Keratinocyte (primary cell): ENCODE data around the gene SERPINB4. TPM values are rescaled to one million over a fixed set of nuclear protein-coding genes. Genes with fewer than 3 reads are reported as not detected.
A peak's percentile ranks its signal among the peaks of the same experiment; 100 is the strongest.

Experiments
- DNase-seq: peaks from one replicate; pipeline ENCODE4 v3.0.0-alpha.2; 2011; ENCODE audit warnings: low read depth, missing footprints, low spot score
- FAIRE-seq: peaks from 2 replicates; lab custom pipeline; 2011; peaks lifted over from hg19 to GRCh38; lab: Jason Lieb, UNC
- H2AFZ ChIP-seq: 2 replicates; pipeline ENCODE4 v1.6.0; 2012; ENCODE audit warnings: low read length, control low read depth, inconsistent platforms; ENCODE audit not compliant: control insufficient read depth
- H3K27ac ChIP-seq: 2 replicates; pipeline ENCODE4 v1.5.1; 2011; ENCODE audit warnings: low read length; ENCODE audit not compliant: control insufficient read depth, insufficient read depth
- H3K27me3 ChIP-seq: 3 replicates; pipeline ENCODE4 v1.6.0; 2011; ENCODE audit warnings: low read length; ENCODE audit not compliant: control insufficient read depth, insufficient read depth; ENCODE audit errors: extremely low read depth
- H3K36me3 ChIP-seq, 2 experiments: 2 replicates in 1 of 2; 3 replicates in 1 of 2; pipeline ENCODE4 v1.5.1; 2011; ENCODE audit warnings: low read length in 2 of 2, mild to moderate bottlenecking in 1 of 2; ENCODE audit not compliant: control insufficient read depth in 2 of 2, insufficient read depth in 2 of 2; ENCODE audit errors: extremely low read depth in 1 of 2
- H3K4me1 ChIP-seq: 3 replicates; pipeline ENCODE4 v1.5.1; 2011; ENCODE audit warnings: low read length; ENCODE audit not compliant: control insufficient read depth, insufficient read depth; ENCODE audit errors: extremely low read depth
- H3K4me2 ChIP-seq: 3 replicates; pipeline ENCODE4 v1.6.0; 2011; ENCODE audit warnings: low read depth, low read length; ENCODE audit not compliant: control insufficient read depth, insufficient read depth; ENCODE audit errors: extremely low read depth
- H3K4me3 ChIP-seq, 3 experiments: fragments of 200-600 bp in 1 of 3; sonication (generic) in 1 of 3; 2 replicates in 2 of 3; 3 replicates in 1 of 3; pipeline ENCODE4 v1.5.1; 2011 to 2016; ENCODE audit warnings: low read length in 3 of 3, mild to moderate bottlenecking in 3 of 3, control low read depth in 2 of 3, inconsistent platforms in 1 of 3, low read depth in 1 of 3, mixed read lengths in 1 of 3, mixed run types in 1 of 3, moderate library complexity in 1 of 3; ENCODE audit not compliant: control insufficient read depth in 2 of 3, insufficient read depth in 2 of 3; ENCODE audit errors: extremely low read depth in 1 of 3
- H3K79me2 ChIP-seq: 2 replicates; pipeline ENCODE4 v1.6.0; 2012; ENCODE audit warnings: low read length; ENCODE audit not compliant: control insufficient read depth, insufficient read depth
- H3K9ac ChIP-seq: 3 replicates; pipeline ENCODE4 v1.6.0; 2011; ENCODE audit warnings: low read length; ENCODE audit not compliant: control insufficient read depth, insufficient read depth; ENCODE audit errors: extremely low read depth
- H3K9me1 ChIP-seq: 3 replicates; pipeline ENCODE4 v1.6.0; 2011; ENCODE audit warnings: low read length; ENCODE audit not compliant: control insufficient read depth, insufficient read depth; ENCODE audit errors: extremely low read depth
- H3K9me3 ChIP-seq: 2 replicates; pipeline ENCODE4 v1.5.1; 2012; ENCODE audit warnings: low read depth, low read length; ENCODE audit not compliant: control insufficient read depth
- H4K20me1 ChIP-seq: 3 replicates; pipeline ENCODE4 v1.6.0; 2011; ENCODE audit warnings: low read length; ENCODE audit not compliant: control insufficient read depth, insufficient read depth; ENCODE audit errors: extremely low read depth
- EZH2 ChIP-seq: IDR thresholded peaks from one replicate; pipeline ENCODE4 v1.6.1; 2012; ENCODE audit warnings: inconsistent platforms, mild to moderate bottlenecking, low read length, moderate library complexity
- dilution Hi-C: fragments of 300-500 bp; cut with MboI; formaldehyde crosslinking; loops from one replicate; pipeline ENCODE4 v1.7.0; 2020; ENCODE audit warnings: low sequenced_read_pairs; ENCODE audit not compliant: extremely low pct_ligation_motif_present
- polyA plus RNA-seq, 5 experiments: library from polyadenylated mRNA; depleted of rRNA in 3 of 5; stranded (reverse) in 3 of 5; stranded (forward) in 1 of 5; unstranded in 1 of 5; fragments of >200 nt; gene quantifications; 1 replicate in 1 of 5; 2 replicates in 3 of 5; 3 replicates in 1 of 5; pipeline versions ENCODE4 v1.2.1 to v1.2.3, GENCODE V29; 2011 to 2012; ENCODE audit warnings: missing spikeins in 2 of 5, low read depth in 1 of 5, low replicate concordance in 1 of 5
- TF ChIP-seq, protein P1 (sequence below), 3 experiments: IDR thresholded peaks in 1 of 3; conservative IDR thresholded peaks in 1 of 3; optimal IDR thresholded peaks in 1 of 3; 2 replicates in 2 of 3; 3 replicates in 1 of 3; pipeline versions ENCODE3 to v1.5.1; 2011; ENCODE audit warnings: low read length in 3 of 3, mild to moderate bottlenecking in 3 of 3, moderate library complexity in 2 of 3, control low read depth in 1 of 3, inconsistent platforms in 1 of 3; ENCODE audit not compliant: insufficient read depth in 2 of 3; ENCODE audit errors: extremely low read depth in 1 of 3

Gene SERPINB4
- polyA plus RNA-seq, 1 donor (not counting 4 experiments of a cell fraction or from before 2014, with no cell fraction given): 2.4 TPM

DNA sequence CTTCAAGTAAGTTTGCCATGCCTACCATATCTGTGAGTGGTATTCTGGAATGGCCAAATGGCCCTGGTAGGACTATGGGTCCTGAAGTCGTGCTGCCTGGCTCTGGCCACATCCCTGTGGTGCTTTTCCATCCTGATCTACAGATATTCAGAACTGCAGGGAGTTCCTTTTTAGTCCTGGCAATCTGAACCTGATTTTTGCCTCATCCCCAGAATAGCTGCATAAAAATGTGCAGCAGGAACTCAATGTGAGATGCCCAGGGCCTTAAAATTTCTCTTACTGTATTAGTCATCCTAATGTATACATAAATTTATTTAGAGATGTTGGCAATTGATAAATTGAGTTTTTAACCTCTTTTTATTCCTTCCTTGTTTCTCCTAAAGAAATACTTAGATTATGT, 51.6 kb downstream of the SERPINB4 start:
- TF ChIP-seq, protein P1, sequence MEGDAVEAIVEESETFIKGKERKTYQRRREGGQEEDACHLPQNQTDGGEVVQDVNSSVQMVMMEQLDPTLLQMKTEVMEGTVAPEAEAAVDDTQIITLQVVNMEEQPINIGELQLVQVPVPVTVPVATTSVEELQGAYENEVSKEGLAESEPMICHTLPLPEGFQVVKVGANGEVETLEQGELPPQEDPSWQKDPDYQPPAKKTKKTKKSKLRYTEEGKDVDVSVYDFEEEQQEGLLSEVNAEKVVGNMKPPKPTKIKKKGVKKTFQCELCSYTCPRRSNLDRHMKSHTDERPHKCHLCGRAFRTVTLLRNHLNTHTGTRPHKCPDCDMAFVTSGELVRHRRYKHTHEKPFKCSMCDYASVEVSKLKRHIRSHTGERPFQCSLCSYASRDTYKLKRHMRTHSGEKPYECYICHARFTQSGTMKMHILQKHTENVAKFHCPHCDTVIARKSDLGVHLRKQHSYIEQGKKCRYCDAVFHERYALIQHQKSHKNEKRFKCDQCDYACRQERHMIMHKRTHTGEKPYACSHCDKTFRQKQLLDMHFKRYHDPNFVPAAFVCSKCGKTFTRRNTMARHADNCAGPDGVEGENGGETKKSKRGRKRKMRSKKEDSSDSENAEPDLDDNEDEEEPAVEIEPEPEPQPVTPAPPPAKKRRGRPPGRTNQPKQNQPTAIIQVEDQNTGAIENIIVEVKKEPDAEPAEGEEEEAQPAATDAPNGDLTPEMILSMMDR (optimal IDR thresholded peaks at IDR 0.05 in 1 of 3, IDR thresholded peaks at IDR 0.05 in 1 of 3, conservative IDR thresholded peaks at IDR 0.05 in 1 of 3; ENCODE audit: extremely low read depth in 1 of 3, insufficient read depth in 2 of 3, low read length in 3 of 3): no peak
- Histone ChIP-seq H3K4me1 (peaks cover 14% of the 10 kb centered on the region), H2AFZ (no peak overlapping the region), H3K9ac (no peak overlapping the region), H3K79me2 (no peaks in the 10 kb centered on the region), H3K27me3 (no peaks in the 10 kb centered on the region), H3K9me1 (no peaks in the 10 kb centered on the region), H3K36me3 (peaks cover 0 to 17% of the 10 kb centered on the region in 2 experiments), H3K9me3 (no peaks in the 10 kb centered on the region), H4K20me1 (no peaks in the 10 kb centered on the region), H3K27ac (no peak overlapping the region), H3K4me3 (no peak overlapping the region), H3K4me2 (no peak overlapping the region)
- FAIRE-seq (no peak), DNase-seq (no peak)
- dilution Hi-C loops: no loop called here

DNA sequence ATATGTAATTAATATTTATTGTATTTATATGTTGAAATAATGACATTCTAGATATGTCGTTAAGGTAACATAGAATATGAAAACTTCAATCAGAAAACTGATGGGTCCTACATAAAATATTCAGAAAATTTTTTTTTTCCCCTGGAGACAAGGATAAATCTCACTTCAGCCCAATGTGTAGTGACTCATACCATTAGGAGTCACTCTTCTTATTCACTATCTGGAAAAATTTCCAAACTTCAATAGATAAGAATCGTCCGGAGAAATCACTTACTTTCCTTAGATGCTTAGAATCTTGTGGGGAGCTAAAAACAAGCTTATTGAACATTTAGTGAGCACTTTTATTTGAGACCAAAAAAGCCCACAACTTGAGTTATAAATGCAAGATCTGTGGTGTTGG, 52.3 kb downstream of the SERPINB4 start:
- dilution Hi-C loops: no loop called here
- Histone ChIP-seq H3K4me1 (peaks cover 20% of the 10 kb centered on the region), H3K4me2 (peak overlapping the region; percentile 42), H3K9ac (no peak overlapping the region), H3K27me3 (no peaks in the 10 kb centered on the region), H3K27ac (no peak overlapping the region), H3K9me3 (no peaks in the 10 kb centered on the region), H3K36me3 (peaks cover 0 to 14% of the 10 kb centered on the region in 2 experiments), H3K9me1 (no peaks in the 10 kb centered on the region), H3K4me3 (no peak overlapping the region), H3K79me2 (no peaks in the 10 kb centered on the region), H4K20me1 (no peaks in the 10 kb centered on the region), H2AFZ (no peak overlapping the region)
- no peak for TF ChIP-seq EZH2
- TF ChIP-seq, protein P1 (optimal IDR thresholded peaks at IDR 0.05 in 1 of 3, IDR thresholded peaks at IDR 0.05 in 1 of 3, conservative IDR thresholded peaks at IDR 0.05 in 1 of 3; ENCODE audit: extremely low read depth in 1 of 3, insufficient read depth in 2 of 3, low read length in 3 of 3): no peak
- DNase-seq (no peak), FAIRE-seq (no peak)
